IMR-90 (cell line): Measurements from ENCODE around the gene DPAGT1. TPM values are rescaled to one million over a fixed set of nuclear protein-coding genes. Genes with fewer than 3 reads are reported as not detected.

Experiments
- ATAC-seq: fragments of 200-7000 bp; cut with Tn5 transposase; 2 replicates; pipeline ENCODE4 v1.9.1; 2020; ENCODE audit warnings: low read depth, mild to moderate bottlenecking, moderate library complexity
- BruUV-seq: library from RNA; stranded (reverse); fragments of 400-500 nt; replicated peaks from 2 replicates; lab custom pipeline; 2021; lab: Mats Ljungman, UMichigan
- CTCF ChIA-PET: fragments of 300-600 bp; formaldehyde crosslinking; extraction: SDS; loops from one replicate; lab custom pipeline; 2021; ENCODE audit warnings: antibody characterized with exemption; lab: Yijun Ruan, JAX
- POLR2A ChIA-PET: fragments of 300-600 bp; sonication (Branson Sonifier 250); formaldehyde crosslinking; loops from one replicate; lab custom pipeline; 2022; ENCODE audit warnings: antibody characterized with exemption; ENCODE audit not compliant: unreplicated experiment; lab: Charles Lee
- DNase-seq: peaks from one replicate; pipeline ENCODE4 v3.0.0; 2013
- H2AFZ ChIP-seq: replicated peaks from 2 replicates; pipeline ENCODE3; 2013; ENCODE audit warnings: low read length, mild to moderate bottlenecking; ENCODE audit not compliant: poor library complexity
- H2AK5ac ChIP-seq: 2 replicates; pipeline ENCODE4 v1.6.1; 2013; ENCODE audit warnings: low read depth, low read length, inconsistent platforms
- H2AK9ac ChIP-seq: replicated peaks from 2 replicates; pipeline ENCODE3; 2013; ENCODE audit warnings: mild to moderate bottlenecking, low read depth, low read length, moderate library complexity; ENCODE audit not compliant: poor library complexity
- H2BK120ac ChIP-seq: 2 replicates; pipeline ENCODE4 v1.6.1; 2013; ENCODE audit warnings: low read depth, low read length, inconsistent platforms
- H2BK15ac ChIP-seq: 3 replicates; pipeline ENCODE4 v1.6.1; 2013; ENCODE audit warnings: low read depth, low read length, inconsistent platforms
- H2BK20ac ChIP-seq: 2 replicates; pipeline ENCODE4 v1.6.1; 2013; ENCODE audit warnings: low read depth, mild to moderate bottlenecking, inconsistent platforms, low read length, moderate library complexity
- H2BK5ac ChIP-seq: 2 replicates; pipeline ENCODE4 v1.6.1; 2013; ENCODE audit warnings: mild to moderate bottlenecking, low read depth, low read length, inconsistent platforms; ENCODE audit not compliant: poor library complexity, severe bottlenecking
- H3K14ac ChIP-seq: replicated peaks from 2 replicates; pipeline ENCODE4 v1.6.1; 2013; ENCODE audit warnings: low read depth, low read length, inconsistent platforms
- H3K18ac ChIP-seq: 2 replicates; pipeline ENCODE4 v1.6.1; 2013; ENCODE audit warnings: low read depth, low read length, control low read depth
- H3K23ac ChIP-seq: 2 replicates; pipeline ENCODE4 v1.6.1; 2013; ENCODE audit warnings: low read depth, low read length, inconsistent platforms
- H3K27ac ChIP-seq: 2 replicates; pipeline ENCODE4 v1.5.1; 2013; ENCODE audit warnings: mild to moderate bottlenecking, control low read depth, low read length; ENCODE audit not compliant: insufficient read depth
- H3K27me3 ChIP-seq: 2 replicates; pipeline ENCODE4 v1.6.1; 2013; ENCODE audit warnings: low read length; ENCODE audit not compliant: control insufficient read depth, insufficient read depth
- H3K36me3 ChIP-seq: 2 replicates; pipeline ENCODE4 v1.6.1; 2013; ENCODE audit warnings: low read length, mixed read lengths; ENCODE audit not compliant: control insufficient read depth, insufficient read depth
- H3K4ac ChIP-seq: 2 replicates; pipeline ENCODE4 v1.6.1; 2013; ENCODE audit warnings: low read depth, low read length, inconsistent platforms
- H3K4me1 ChIP-seq: 2 replicates; pipeline ENCODE4 v1.6.1; 2013; ENCODE audit warnings: low read length, mixed read lengths; ENCODE audit not compliant: control insufficient read depth, insufficient read depth
- H3K4me2 ChIP-seq: 2 replicates; pipeline ENCODE4 v1.6.1; 2013; ENCODE audit warnings: low read depth, mild to moderate bottlenecking, control low read depth, low read length, moderate library complexity
- H3K4me3 ChIP-seq: 2 replicates; pipeline ENCODE4 v1.5.1; 2013; ENCODE audit warnings: low read depth, mild to moderate bottlenecking, control low read depth, low read length, moderate library complexity; ENCODE audit not compliant: insufficient read depth
- H3K56ac ChIP-seq: 2 replicates; pipeline ENCODE4 v1.6.1; 2013; ENCODE audit warnings: low read length, inconsistent platforms; ENCODE audit not compliant: insufficient read depth; ENCODE audit errors: extremely low read depth
- H3K79me1 ChIP-seq, 2 experiments: 2 replicates each; pipeline ENCODE4 v1.6.1; 2013; ENCODE audit warnings: low read length in 2 of 2, inconsistent platforms in 1 of 2, low read depth in 1 of 2
- H3K9ac ChIP-seq: 2 replicates; pipeline ENCODE4 v1.6.1; 2013; ENCODE audit warnings: low read depth, low read length, control low read depth
- H3K9me1 ChIP-seq: 2 replicates; pipeline ENCODE4 v1.6.1; 2013; ENCODE audit warnings: low read length, inconsistent platforms; ENCODE audit not compliant: insufficient read depth
- H3K9me3 ChIP-seq: 2 replicates; pipeline ENCODE4 v1.6.1; 2013; ENCODE audit warnings: low read length; ENCODE audit not compliant: control insufficient read depth, insufficient read depth
- H4K20me1 ChIP-seq: 2 replicates; pipeline ENCODE4 v1.6.1; 2013; ENCODE audit warnings: low read length, inconsistent platforms; ENCODE audit not compliant: insufficient read depth
- H4K5ac ChIP-seq: 2 replicates; pipeline ENCODE4 v1.6.1; 2013; ENCODE audit warnings: mild to moderate bottlenecking, low read depth, low read length, control low read depth
- H4K8ac ChIP-seq, 2 experiments: 2 replicates each; pipeline ENCODE4 v1.6.1; 2013; ENCODE audit warnings: low read depth in 2 of 2, low read length in 2 of 2, control low read depth in 1 of 2, inconsistent platforms in 1 of 2
- H4K91ac ChIP-seq: 2 replicates; pipeline ENCODE4 v1.6.1; 2013; ENCODE audit warnings: low read depth, low read length, inconsistent platforms; ENCODE audit not compliant: insufficient read depth
- CEBPB ChIP-seq: IDR thresholded peaks from 2 replicates; pipeline ENCODE4 v1.6.1; 2012; ENCODE audit warnings: low read depth, low read length, improper control_type of control experiment
- MAFK ChIP-seq: IDR thresholded peaks from 2 replicates; pipeline ENCODE4 v1.6.1; 2012; ENCODE audit warnings: low read depth, low read length, improper control_type of control experiment
- WGBS, 2 experiments: methylation state at CpG; one replicate each; pipeline versions ENCODE4 v1.1.5 to v1.1.7; 2013; ENCODE audit warnings: missing lambda C conversion rate in 2 of 2; ENCODE audit not compliant: insufficient read length in 1 of 2; ENCODE audit errors: extremely low coverage in 2 of 2; 5-methylcytosine and 5-hydroxymethylcytosine counted together
- dilution Hi-C: fragments of 300-500 bp; cut with HindIII; formaldehyde crosslinking; loops from one replicate; pipeline ENCODE4 v1.14.3; 2018; ENCODE audit warnings: low sequenced_read_pairs; ENCODE audit not compliant: unreplicated experiment
- in situ Hi-C: fragments of 300-500 bp; cut with MboI; formaldehyde crosslinking; loops from 3 replicates; pipeline ENCODE4 v1.14.3; 2019; ENCODE audit warnings: low sequenced_read_pairs, inconsistent platforms, mixed read lengths
- intact Hi-C: fragments of 100-400 bp; cut with micrococcal nuclease; formaldehyde crosslinking; loops from 2 replicates; pipeline ENCODE4 v1.10.0; 2022
- polyA plus RNA-seq, 3 experiments: library from polyadenylated mRNA; depleted of rRNA; stranded (reverse); fragments of >200 nt; gene quantifications; 2 replicates each; pipeline ENCODE4 v1.2.3, GENCODE V29; 2012; ENCODE audit warnings: low replicate concordance in 1 of 3
- total RNA-seq: library from RNA; depleted of rRNA; stranded (reverse); fragments of >200 nt; gene quantifications from 2 replicates; pipeline ENCODE4 v1.2.3, GENCODE V29; 2012

DPAGT1 gene
- total and polyA plus RNA-seq, 2 of the 4 experiments (the other 2 are of a cell fraction), result 15.2 to 53.4 TPM

GRCh38 chr11:119091178-119091577, 10.5 kb downstream of the DPAGT1 start:
- no peak overlapping the region for H2BK5ac ChIP-seq
- H2AK9ac ChIP-seq, result peak overlapping the region; percentile 76
- no peak overlapping the region; the same call in 1 of the 2 replicates for H2AK5ac ChIP-seq
- TF ChIP-seq MAFK (no peak), CEBPB (peak; percentile 53)
- no peak overlapping the region for H2BK120ac ChIP-seq
- CTCF ChIA-PET, result no interaction called here
- WGBS, 2 experiments, result 37% methylated on average over 7 of the region's 9 CpGs; no CpG with 5 or more reads in 1 of the 2 experiments
- H3K4me3 ChIP-seq, result no peak overlapping the region
- peaks cover 14% of the 10 kb centered on the region for H3K4me1 ChIP-seq
- intact Hi-C loops (no loop called here), in situ Hi-C loops (no loop called here), dilution Hi-C loops (no loop called here)
- no peak overlapping the region; a peak in 2 of 4 replicates for H4K8ac ChIP-seq
- no TSS peak for BruUV-seq
- POLR2A ChIA-PET, result no interaction called here
- no peak overlapping the region for H2BK15ac ChIP-seq
- peaks cover 16% of the 10 kb centered on the region for H3K36me3 ChIP-seq
- no peak overlapping the region for H3K9ac ChIP-seq
- no peaks in the 10 kb centered on the region for H3K27me3 ChIP-seq
- H2AFZ ChIP-seq, result no peak overlapping the region
- H3K23ac ChIP-seq, result no peak overlapping the region
- no peaks in the 10 kb centered on the region for H3K9me3 ChIP-seq
- no peak overlapping the region for H2BK20ac ChIP-seq
- DNase-seq (peak; percentile 50), ATAC-seq (no peak)
- no peak overlapping the region for H3K4me2 ChIP-seq
- H4K91ac ChIP-seq, result peak overlapping the region; percentile 3; the same call in 1 of the 2 replicates
- H4K5ac ChIP-seq, result no peak overlapping the region
- H3K9me1 ChIP-seq, result peaks cover 18% of the 10 kb centered on the region; the same call in 1 of the 2 replicates
- no peak overlapping the region for H3K18ac ChIP-seq
- 0 out of 2 replicates have a peak overlapping the region, but pooled peaks have one; percentile 31 for H3K4ac ChIP-seq
- no peak overlapping the region for H3K56ac ChIP-seq
- H3K14ac ChIP-seq, result no peak overlapping the region
- H4K20me1 ChIP-seq, result peaks cover 25% of the 10 kb centered on the region
- peaks cover 20 to 52% of the 10 kb centered on the region in 2 experiments; a peak in 3 of 4 replicates for H3K79me1 ChIP-seq
- peak overlapping the region; percentile 3; the same call in 1 of the 2 replicates for H3K27ac ChIP-seq
